SK-N-SH treated with all-trans-retinoic acid at 6 μM for 48 hours (cell line): ENCODE results near the gene WNT1.

ENCODE experiments used
- ATAC-seq: fragments of 200-7000 bp; cut with Tn5 transposase; 3 replicates; pipeline ENCODE4 v1.9.1; 2020; ENCODE audit warnings: mild to moderate bottlenecking, moderate library complexity
- ARNTL ChIP-seq: fragments of 450-650 bp; formaldehyde crosslinking; IDR thresholded peaks from 2 replicates; pipeline ENCODE4 v1.5.0; 2020; ENCODE audit warnings: low read depth, mild to moderate bottlenecking, moderate library complexity, borderline replicate concordance
- CREB5 ChIP-seq: fragments of 250-450 bp; sonication (Bioruptor Pico); IDR thresholded peaks from 2 replicates; pipeline ENCODE4 v1.5.1; 2020; ENCODE audit warnings: low read depth, mild to moderate bottlenecking, moderate library complexity
- CSDC2 ChIP-seq: fragments of 250-450 bp; sonication (Bioruptor Pico); IDR thresholded peaks from 2 replicates; pipeline ENCODE4 v1.5.0; 2020; ENCODE audit warnings: mild to moderate bottlenecking, moderate library complexity
- CSRNP3 ChIP-seq: fragments of 250-450 bp; sonication (Bioruptor Pico); IDR thresholded peaks from 2 replicates; pipeline ENCODE4 v1.5.1; 2021; ENCODE audit warnings: mild to moderate bottlenecking, moderate library complexity
- ESRRG ChIP-seq: fragments of 250-450 bp; sonication (Bioruptor Pico); IDR thresholded peaks from 2 replicates; pipeline ENCODE4 v1.6.1; 2021; ENCODE audit warnings: mild to moderate bottlenecking
- GLIS3 ChIP-seq: fragments of 250-450 bp; sonication (Bioruptor Pico); IDR thresholded peaks from 2 replicates; pipeline ENCODE4 v1.5.0; 2020; ENCODE audit warnings: mild to moderate bottlenecking, moderate library complexity
- ISL1 ChIP-seq: fragments of 250-450 bp; sonication (Bioruptor Pico); IDR thresholded peaks from 2 replicates; pipeline ENCODE4 v2.1.2; 2022; ENCODE audit warnings: mild to moderate bottlenecking, moderate library complexity
- OSR1 ChIP-seq: fragments of 250-450 bp; sonication (Bioruptor Pico); IDR thresholded peaks from 2 replicates; pipeline ENCODE4 v1.8.0; 2022; ENCODE audit warnings: moderate library complexity, mild to moderate bottlenecking, inconsistent platforms
- PATZ1 ChIP-seq: fragments of 250-450 bp; sonication (Bioruptor Pico); IDR thresholded peaks from 2 replicates; pipeline ENCODE4 v1.8.0; 2020; ENCODE audit warnings: mild to moderate bottlenecking, moderate library complexity, borderline replicate concordance
- PPARA ChIP-seq: fragments of 250-450 bp; sonication (Bioruptor Pico); IDR thresholded peaks from 2 replicates; pipeline ENCODE4 v1.5.0; 2020; ENCODE audit warnings: mild to moderate bottlenecking, borderline replicate concordance
- RARB ChIP-seq: fragments of 250-450 bp; sonication (Bioruptor Pico); IDR thresholded peaks from 2 replicates; pipeline ENCODE4 v1.8.0; 2021; ENCODE audit warnings: mild to moderate bottlenecking, moderate library complexity
- SNAI2 ChIP-seq: fragments of 250-450 bp; sonication (Bioruptor Pico); IDR thresholded peaks from 2 replicates; pipeline ENCODE4 v1.5.0; 2020; ENCODE audit warnings: mild to moderate bottlenecking, moderate library complexity
- TCF4 ChIP-seq: fragments of 250-450 bp; sonication (Bioruptor Pico); IDR thresholded peaks from 2 replicates; pipeline ENCODE4 v1.8.0; 2021; ENCODE audit warnings: mild to moderate bottlenecking, moderate library complexity, borderline replicate concordance
- TOX ChIP-seq: fragments of 250-450 bp; sonication (Bioruptor Pico); IDR thresholded peaks from 2 replicates; pipeline ENCODE4 v1.8.0; 2021; ENCODE audit warnings: mild to moderate bottlenecking, moderate library complexity, borderline replicate concordance
- TSHZ2 ChIP-seq: fragments of 250-450 bp; sonication (Bioruptor Pico); IDR thresholded peaks from 2 replicates; pipeline ENCODE4 v1.5.0; 2020; ENCODE audit warnings: mild to moderate bottlenecking, moderate library complexity
- ZC3H10 ChIP-seq: fragments of 250-450 bp; sonication (Bioruptor Pico); IDR thresholded peaks from 2 replicates; pipeline ENCODE4 v1.5.1; 2021; ENCODE audit warnings: mild to moderate bottlenecking, moderate library complexity
- ZFP3 ChIP-seq: fragments of 250-450 bp; sonication (Bioruptor Pico); IDR thresholded peaks from 2 replicates; pipeline ENCODE4 v1.5.0; 2020; ENCODE audit warnings: mild to moderate bottlenecking, moderate library complexity
- ZFP30 ChIP-seq: fragments of 450-650 bp; formaldehyde crosslinking; IDR thresholded peaks from 2 replicates; pipeline ENCODE4 v1.5.0; 2022; ENCODE audit warnings: mild to moderate bottlenecking, moderate library complexity
- ZNF565 ChIP-seq: fragments of 450-650 bp; formaldehyde crosslinking; conservative IDR thresholded peaks from 2 replicates; pipeline ENCODE4 v1.5.0; 2020; ENCODE audit warnings: low read depth, mild to moderate bottlenecking, moderate library complexity
- ZNF70 ChIP-seq: fragments of 450-650 bp; formaldehyde crosslinking; IDR thresholded peaks from 2 replicates; pipeline ENCODE4 v1.5.0; 2020; ENCODE audit warnings: mild to moderate bottlenecking, moderate library complexity
- ZNF8 ChIP-seq: fragments of 450-650 bp; formaldehyde crosslinking; IDR thresholded peaks from 2 replicates; pipeline ENCODE4 v1.5.0; 2020; ENCODE audit warnings: mild to moderate bottlenecking, moderate library complexity
- TF ChIP-seq, protein P1 (sequence below): fragments of 250-450 bp; sonication (Bioruptor Pico); IDR thresholded peaks from 2 replicates; pipeline ENCODE4 v1.8.0; 2021; ENCODE audit warnings: low read depth, mild to moderate bottlenecking, moderate library complexity, borderline replicate concordance

Gene WNT1

GRCh38 chr12:48960834-48961233 lies 17.3 kb upstream of the WNT1 start:
- TF ChIP-seq GLIS3 (CRISPR knock-in tag), result no peak
- no peak for TF ChIP-seq TSHZ2 (CRISPR knock-in tag)
- no peak for ATAC-seq

DNA sequence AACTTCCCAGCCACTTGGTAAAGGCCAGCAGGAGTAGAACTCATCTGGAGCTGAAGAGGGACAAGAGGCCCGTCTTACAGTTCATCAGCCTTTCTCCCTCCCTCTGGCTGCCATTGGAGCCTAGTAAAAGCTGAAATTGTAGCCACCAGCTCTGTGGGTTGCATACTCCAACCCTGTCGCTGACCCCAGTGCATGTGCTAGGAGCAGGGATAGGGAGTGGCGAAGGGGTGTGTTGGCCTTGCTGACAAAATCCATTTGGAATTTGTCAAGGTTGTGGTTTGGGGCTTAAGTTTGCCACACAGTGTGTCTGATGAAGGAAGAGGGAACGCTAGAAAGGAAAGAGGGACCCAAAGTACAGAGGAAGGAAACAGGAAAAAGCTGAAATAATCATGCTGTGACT lies 16.8 kb upstream of the WNT1 start:
- TF ChIP-seq ZFP3 (no peak), ESRRG (CRISPR knock-in tag) (no peak), CSDC2 (CRISPR knock-in tag) (no peak), ZC3H10 (no peak), ARNTL (CRISPR knock-in tag) (no peak), TSHZ2 (CRISPR knock-in tag) (no peak), ZNF8 (no peak), TOX (CRISPR knock-in tag) (no peak), ZNF70 (CRISPR knock-in tag) (no peak), PPARA (no peak), ISL1 (CRISPR knock-in tag) (no peak)
- TF ChIP-seq, all 23 proteins: peak for 0
- ATAC-seq, result no peak

DNA sequence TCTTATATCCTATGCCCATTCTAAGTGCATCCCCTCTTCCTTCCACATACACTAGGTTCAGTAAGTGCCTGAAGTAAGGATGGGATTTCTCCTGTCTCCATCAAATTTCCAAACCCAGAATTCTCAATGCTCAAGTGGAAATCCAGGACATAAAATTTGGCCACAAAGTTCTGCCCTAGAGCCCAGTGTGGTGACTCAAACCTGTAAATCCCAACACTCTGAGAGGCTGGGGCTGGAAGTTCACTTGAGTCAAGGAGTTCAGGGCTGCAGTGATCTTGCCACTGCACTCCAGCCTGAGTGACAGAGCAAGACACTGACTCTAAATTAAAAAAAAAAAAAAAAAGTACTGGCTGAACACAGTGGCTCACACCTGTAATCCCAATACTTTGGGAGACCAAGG lies 16.3 kb upstream of the WNT1 start:
- TF ChIP-seq ZNF70 (CRISPR knock-in tag) (no peak), SNAI2 (CRISPR knock-in tag) (no peak), ZC3H10 (no peak), CSDC2 (CRISPR knock-in tag) (no peak), ZFP30 (CRISPR knock-in tag) (no peak), CREB5 (CRISPR knock-in tag) (no peak), OSR1 (CRISPR knock-in tag) (no peak), ZNF565 (CRISPR knock-in tag) (no peak), GLIS3 (CRISPR knock-in tag) (no peak), TCF4 (CRISPR knock-in tag) (no peak), PATZ1 (CRISPR knock-in tag) (no peak), ARNTL (CRISPR knock-in tag) (no peak), CSRNP3 (CRISPR knock-in tag) (no peak), RARB (CRISPR knock-in tag) (no peak), TOX (CRISPR knock-in tag) (no peak), ESRRG (CRISPR knock-in tag) (no peak)
- TF ChIP-seq, protein P1, sequence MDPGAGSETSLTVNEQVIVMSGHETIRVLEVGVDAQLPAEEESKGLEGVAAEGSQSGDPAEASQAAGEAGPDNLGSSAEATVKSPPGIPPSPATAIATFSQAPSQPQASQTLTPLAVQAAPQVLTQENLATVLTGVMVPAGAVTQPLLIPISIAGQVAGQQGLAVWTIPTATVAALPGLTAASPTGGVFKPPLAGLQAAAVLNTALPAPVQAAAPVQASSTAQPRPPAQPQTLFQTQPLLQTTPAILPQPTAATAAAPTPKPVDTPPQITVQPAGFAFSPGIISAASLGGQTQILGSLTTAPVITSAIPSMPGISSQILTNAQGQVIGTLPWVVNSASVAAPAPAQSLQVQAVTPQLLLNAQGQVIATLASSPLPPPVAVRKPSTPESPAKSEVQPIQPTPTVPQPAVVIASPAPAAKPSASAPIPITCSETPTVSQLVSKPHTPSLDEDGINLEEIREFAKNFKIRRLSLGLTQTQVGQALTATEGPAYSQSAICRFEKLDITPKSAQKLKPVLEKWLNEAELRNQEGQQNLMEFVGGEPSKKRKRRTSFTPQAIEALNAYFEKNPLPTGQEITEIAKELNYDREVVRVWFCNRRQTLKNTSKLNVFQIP (CRISPR knock-in tag), result no peak
- ATAC-seq, result no peak
